Bronchial epithelial cell (primary cell): ENCODE results near the gene JMJD1C. TPM values are rescaled to one million over a fixed set of nuclear protein-coding genes. Genes with fewer than 3 reads are reported as not detected.

Source experiments
- DNase-seq: peaks from one replicate; pipeline ENCODE4 v3.0.0-alpha.2; 2010; ENCODE audit warnings: low read depth
- FAIRE-seq: peaks from 2 replicates; lab custom pipeline; 2011; peaks lifted over from hg19 to GRCh38; lab: Jason Lieb, UNC
- H3K27me3 ChIP-seq: 2 replicates; pipeline ENCODE4 v1.5.1; 2011; ENCODE audit warnings: low read length; ENCODE audit not compliant: control insufficient read depth, insufficient read depth
- H3K36me3 ChIP-seq: 2 replicates; pipeline ENCODE4 v1.5.1; 2011; ENCODE audit warnings: low read length; ENCODE audit not compliant: control insufficient read depth, insufficient read depth
- H3K4me3 ChIP-seq: 2 replicates; pipeline ENCODE4 v1.5.1; 2011; ENCODE audit warnings: mild to moderate bottlenecking, low read depth, low read length, control low read depth
- CTCF ChIP-seq: IDR thresholded peaks from 2 replicates; pipeline ENCODE4 v1.5.1; 2011; ENCODE audit warnings: mild to moderate bottlenecking, moderate library complexity, low read length, control low read depth, inconsistent platforms; ENCODE audit not compliant: insufficient read depth, severe bottlenecking
- total RNA-seq: library from RNA; depleted of rRNA; stranded (reverse); fragments of >200 nt; gene quantifications from 2 replicates; pipeline ENCODE4 v1.2.1, GENCODE V29; 2014

Gene JMJD1C
- total RNA-seq, 1 donor from 2014 or later, result 72.1 TPM

DNA sequence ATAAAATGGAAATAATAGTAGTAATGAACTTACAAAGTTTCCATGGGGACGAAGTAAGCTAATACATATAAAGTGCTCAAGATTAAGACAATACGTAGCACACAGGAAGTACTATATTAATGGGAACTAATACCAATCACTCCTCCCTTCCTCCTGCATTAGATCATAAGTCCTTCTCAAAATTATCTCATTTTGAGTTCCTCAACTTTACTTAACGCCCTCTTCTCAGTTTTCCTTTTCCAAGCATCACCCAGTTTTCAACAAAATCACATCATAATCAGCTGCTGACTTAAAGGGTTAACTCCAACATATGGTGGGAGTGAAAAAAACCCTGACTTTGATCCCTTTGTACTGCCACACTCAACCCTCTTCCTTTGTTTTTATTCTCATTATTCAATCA is 24.4 kb downstream of the JMJD1C start:
- FAIRE-seq, result no peak
- Histone ChIP-seq H3K27me3 (no peaks in the 10 kb centered on the region), H3K4me3 (no peak overlapping the region), H3K36me3 (no peaks in the 10 kb centered on the region)
- DNase-seq, result no peak
- TF ChIP-seq CTCF, result no peak

DNA sequence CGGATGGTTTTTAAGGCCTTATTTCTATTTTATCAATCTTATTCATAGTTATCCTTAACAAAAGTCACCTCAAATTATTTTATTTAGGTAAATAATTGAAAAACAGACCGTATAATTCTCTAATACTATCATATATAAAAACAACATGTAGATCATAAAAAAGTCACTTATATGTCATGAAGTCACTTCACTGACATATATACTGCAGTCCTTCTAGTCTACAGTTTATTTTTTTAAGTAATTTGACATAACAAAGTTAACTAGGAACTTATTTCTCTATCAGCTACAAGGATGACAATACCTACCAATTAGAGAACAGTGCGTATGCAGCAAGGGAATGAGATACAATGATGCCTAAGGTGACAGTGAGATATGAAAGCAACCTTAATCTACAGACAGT is 26.2 kb downstream of the JMJD1C start:
- Histone ChIP-seq H3K27me3 (no peaks in the 10 kb centered on the region), H3K36me3 (no peaks in the 10 kb centered on the region), H3K4me3 (no peak overlapping the region)
- TF ChIP-seq CTCF, result no peak
- FAIRE-seq (no peak), DNase-seq (no peak)

GRCh38 chr10:63438506-63439498 is 27.0 kb downstream of the JMJD1C start:
- DNase-seq (no peak), FAIRE-seq (no peak)
- Histone ChIP-seq H3K36me3 (no peaks in the 10 kb centered on the region), H3K4me3 (no peak overlapping the region), H3K27me3 (no peaks in the 10 kb centered on the region)
- no peak for TF ChIP-seq CTCF

- FAIRE-seq (no peak), DNase-seq (peak; percentile 72)
- no peaks in the 10 kb centered on the region for H3K27me3 ChIP-seq
- H3K4me3 ChIP-seq, result no peak overlapping the region
- H3K36me3 ChIP-seq, result no peaks in the 10 kb centered on the region
- no peak for TF ChIP-seq CTCF
Observed at GRCh38 chr10:63437116-63437949, 28.4 kb downstream of the JMJD1C start.

- DNase-seq (no peak), FAIRE-seq (no peak)
- Histone ChIP-seq H3K36me3 (no peaks in the 10 kb centered on the region), H3K27me3 (no peaks in the 10 kb centered on the region), H3K4me3 (no peak overlapping the region)
- no peak for TF ChIP-seq CTCF
Observed at GRCh38 chr10:63436225-63436624, 29.6 kb downstream of the JMJD1C start.
